Natural killer cell (primary cell): ENCODE data around the gene PRSS58. TPM values are rescaled to one million over a fixed set of nuclear protein-coding genes. Genes with fewer than 3 reads are reported as not detected.

ENCODE experiments used
- ATAC-seq, 3 donors: fragments of 150-1000 bp in 2 of 3; fragments of 200-7000 bp in 1 of 3; cut with Tn5 transposase; 1 replicate in 1 of 3; 2 replicates in 2 of 3; pipeline ENCODE4 v1.10.0; 2021; ENCODE audit warnings: mild to moderate bottlenecking in 2 of 3, moderate library complexity in 2 of 3
- DNase-seq, 2 donors: peaks; one replicate each; pipeline versions ENCODE4 v3.0.0 to v3.0.0-alpha.2; 2013 to 2021; ENCODE audit warnings: mixed read lengths in 1 of 2
- H3K27ac ChIP-seq: one replicate; pipeline ENCODE4 v1.5.1; 2013; ENCODE audit warnings: mild to moderate bottlenecking, low read length
- H3K27me3 ChIP-seq: one replicate; pipeline ENCODE4 v1.6.1; 2013; ENCODE audit warnings: low read length; ENCODE audit not compliant: control insufficient read depth, insufficient read depth
- H3K36me3 ChIP-seq: one replicate; pipeline ENCODE4 v1.6.1; 2013; ENCODE audit warnings: low read length; ENCODE audit not compliant: control insufficient read depth, insufficient read depth
- H3K4me1 ChIP-seq: one replicate; pipeline ENCODE4 v1.6.1; 2013; ENCODE audit warnings: low read length; ENCODE audit not compliant: control insufficient read depth, insufficient read depth
- H3K4me3 ChIP-seq: one replicate; pipeline ENCODE4 v1.5.1; 2013; ENCODE audit warnings: low read length
- H3K9me3 ChIP-seq: one replicate; pipeline ENCODE4 v1.6.1; 2013; ENCODE audit warnings: low read length; ENCODE audit not compliant: control insufficient read depth, insufficient read depth
- H3K27ac Mint-ChIP-seq, 2 donors: one replicate each; pipeline ENCODE4 v1.8.0; 2022; ENCODE audit warnings: mild to moderate bottlenecking in 2 of 2, mixed read lengths in 2 of 2, moderate library complexity in 1 of 2
- H3K27me3 Mint-ChIP-seq, 2 donors: one replicate each; pipeline ENCODE4 v1.8.0; 2022; ENCODE audit warnings: low read depth in 2 of 2, mixed read lengths in 2 of 2
- H3K36me3 Mint-ChIP-seq: one replicate; pipeline ENCODE4 v1.8.0; 2022; ENCODE audit warnings: mixed read lengths
- H3K4me1 Mint-ChIP-seq, 2 donors: one replicate each; pipeline ENCODE4 v1.8.0; 2022; ENCODE audit warnings: mixed read lengths in 2 of 2
- H3K4me3 Mint-ChIP-seq: one replicate; pipeline ENCODE4 v1.8.0; 2022; ENCODE audit warnings: mild to moderate bottlenecking, moderate library complexity, mixed read lengths
- H3K9me3 Mint-ChIP-seq, 2 donors: one replicate each; pipeline ENCODE4 v1.8.0; 2022; ENCODE audit warnings: mixed read lengths in 2 of 2
- WGBS: methylation state at CpG from one replicate; pipeline ENCODE4 v1.1.7; 2013; ENCODE audit warnings: missing lambda C conversion rate; ENCODE audit not compliant: insufficient coverage; 5-methylcytosine and 5-hydroxymethylcytosine counted together
- intact Hi-C: fragments of 100-400 bp; cut with micrococcal nuclease; formaldehyde crosslinking; loops from one replicate; pipeline ENCODE4 v1.14.2; 2022
- total RNA-seq, 4 donors: library from RNA; stranded (reverse); fragments of 120-200 nt in 1 of 4; gene quantifications; one replicate each; pipeline versions ENCODE4 v1.2.3 to v1.2.4, GENCODE V29; 2013 to 2022
- TF ChIP-seq, protein P1 (sequence below): fragments of 200-600 bp; IDR thresholded peaks from one replicate; pipeline ENCODE4 v1.8.0; 2022; ENCODE audit warnings: antibody characterized with exemption

Gene PRSS58
- not detected for total RNA-seq
- total RNA-seq (2013): not detected

- TF ChIP-seq, protein P1, sequence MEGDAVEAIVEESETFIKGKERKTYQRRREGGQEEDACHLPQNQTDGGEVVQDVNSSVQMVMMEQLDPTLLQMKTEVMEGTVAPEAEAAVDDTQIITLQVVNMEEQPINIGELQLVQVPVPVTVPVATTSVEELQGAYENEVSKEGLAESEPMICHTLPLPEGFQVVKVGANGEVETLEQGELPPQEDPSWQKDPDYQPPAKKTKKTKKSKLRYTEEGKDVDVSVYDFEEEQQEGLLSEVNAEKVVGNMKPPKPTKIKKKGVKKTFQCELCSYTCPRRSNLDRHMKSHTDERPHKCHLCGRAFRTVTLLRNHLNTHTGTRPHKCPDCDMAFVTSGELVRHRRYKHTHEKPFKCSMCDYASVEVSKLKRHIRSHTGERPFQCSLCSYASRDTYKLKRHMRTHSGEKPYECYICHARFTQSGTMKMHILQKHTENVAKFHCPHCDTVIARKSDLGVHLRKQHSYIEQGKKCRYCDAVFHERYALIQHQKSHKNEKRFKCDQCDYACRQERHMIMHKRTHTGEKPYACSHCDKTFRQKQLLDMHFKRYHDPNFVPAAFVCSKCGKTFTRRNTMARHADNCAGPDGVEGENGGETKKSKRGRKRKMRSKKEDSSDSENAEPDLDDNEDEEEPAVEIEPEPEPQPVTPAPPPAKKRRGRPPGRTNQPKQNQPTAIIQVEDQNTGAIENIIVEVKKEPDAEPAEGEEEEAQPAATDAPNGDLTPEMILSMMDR: no peak
- H3K27me3 Mint-ChIP-seq: peaks cover 10 to 13% of the 10 kb centered on the region in 2 donors
- intact Hi-C loops: no loop called here
- no peak within 1 kb of the TSS for H3K4me3 ChIP-seq
- H3K4me1 ChIP-seq: no peaks in the 10 kb centered on the region
- no peaks in the 10 kb centered on the region for H3K4me1 Mint-ChIP-seq
- H3K27ac Mint-ChIP-seq: no peak within 1 kb of the TSS
- no peak for ATAC-seq
- no peak for DNase-seq
- H3K9me3 Mint-ChIP-seq: no peaks in the 10 kb centered on the region
- 84% methylated on average over 1 of the region's 1 CpG for WGBS
- no peaks in the 10 kb centered on the region for H3K9me3 ChIP-seq
- no peak within 1 kb of the TSS for H3K4me3 Mint-ChIP-seq
- no peaks in the 10 kb centered on the region for H3K36me3 Mint-ChIP-seq
- H3K27ac ChIP-seq: no peak within 1 kb of the TSS
- no peaks in the 10 kb centered on the region for H3K27me3 ChIP-seq
- H3K36me3 ChIP-seq: no peaks in the 10 kb centered on the region
Measured at GRCh38 chr7:142257958-142258357, at the start of gene PRSS58. Gene PRSS58, minus strand, starts transcription at chr7:142258058. Its CDS starts 351 bp downstream, at chr7:142257707.

DNA sequence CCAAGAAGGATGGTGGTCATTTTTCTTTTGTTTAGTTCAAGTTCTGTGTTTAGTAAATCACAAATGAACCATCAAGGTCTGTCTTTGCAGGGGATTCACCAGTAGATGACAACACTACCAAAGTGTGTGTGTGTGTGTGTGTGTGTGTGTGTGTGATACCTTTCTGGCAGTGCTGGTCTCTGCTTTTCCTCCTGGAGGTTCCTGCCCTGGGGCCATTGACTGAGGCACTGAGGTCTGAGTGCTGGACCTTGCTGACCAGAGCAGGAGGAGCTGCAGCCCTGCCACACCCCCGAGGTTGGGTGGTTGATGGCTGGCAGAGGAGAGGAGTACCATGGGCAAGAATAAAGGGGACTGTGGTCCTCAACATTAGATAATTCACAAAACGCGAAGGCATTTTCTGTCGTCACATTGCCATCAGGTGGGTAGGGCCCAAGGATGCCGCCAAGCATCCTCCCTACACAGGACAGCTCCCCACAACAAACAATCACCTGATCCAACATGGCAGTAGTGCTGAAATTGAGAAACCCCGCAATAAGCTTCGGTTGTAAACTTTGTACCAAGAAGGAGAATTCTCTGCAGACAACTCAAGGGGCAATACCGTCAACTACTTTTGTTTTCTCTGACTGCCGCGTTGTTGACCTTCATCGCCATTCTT is 49.5 kb upstream of the PRSS58 start:
- WGBS: 85% methylated on average over 11 of the region's 11 CpGs
- ATAC-seq (no peak), DNase-seq (peak in 1 of 2 donors; percentile 31)
- no peak overlapping the region for H3K4me3 ChIP-seq
- H3K4me3 Mint-ChIP-seq: no peak overlapping the region
- H3K27ac Mint-ChIP-seq: no peak overlapping the region
- H3K4me1 Mint-ChIP-seq: peaks cover 5 to 7% of the 10 kb centered on the region in 2 donors
- intact Hi-C loops: no loop called here
- no peaks in the 10 kb centered on the region for H3K9me3 Mint-ChIP-seq
- H3K27me3 ChIP-seq: no peaks in the 10 kb centered on the region
- peaks cover 12 to 19% of the 10 kb centered on the region in 2 donors for H3K27me3 Mint-ChIP-seq
- H3K36me3 Mint-ChIP-seq: no peaks in the 10 kb centered on the region
- H3K27ac ChIP-seq: no peak overlapping the region
- H3K36me3 ChIP-seq: no peaks in the 10 kb centered on the region
- no peaks in the 10 kb centered on the region for H3K9me3 ChIP-seq
- TF ChIP-seq, protein P1: no peak
- no peaks in the 10 kb centered on the region for H3K4me1 ChIP-seq

DNA sequence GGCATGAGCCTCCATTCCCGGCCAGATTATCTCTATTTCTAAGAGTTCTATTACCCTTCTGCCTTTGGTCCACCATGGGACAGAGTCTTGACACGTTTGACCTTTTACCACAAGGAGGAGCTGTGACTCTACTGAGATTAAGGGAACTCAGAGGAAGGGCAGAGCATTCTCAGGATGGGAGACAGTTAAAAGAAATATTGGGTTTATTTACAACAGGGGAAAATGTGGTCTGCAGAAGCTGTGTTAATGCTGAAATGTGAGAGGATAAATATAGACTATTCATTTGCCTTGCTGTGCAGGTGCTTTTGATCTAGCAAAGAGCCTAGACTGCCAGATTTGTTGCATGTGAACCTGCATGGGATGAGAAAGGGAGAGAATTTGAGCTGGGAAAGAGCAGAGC is 45.8 kb upstream of the PRSS58 start:
- intact Hi-C loops: loop anchor here (2.0 kb wide), 1 partner anchor 329 kb away; no protein-coding TSS in a partner anchor
- no peaks in the 10 kb centered on the region for H3K9me3 Mint-ChIP-seq
- no peak overlapping the region for H3K27ac Mint-ChIP-seq
- TF ChIP-seq, protein P1: no peak
- Histone ChIP-seq H3K27me3 (no peaks in the 10 kb centered on the region), H3K9me3 (no peaks in the 10 kb centered on the region), H3K4me1 (no peaks in the 10 kb centered on the region), H3K27ac (no peak overlapping the region), H3K36me3 (no peaks in the 10 kb centered on the region), H3K4me3 (no peak overlapping the region)
- H3K4me3 Mint-ChIP-seq: no peak overlapping the region
- H3K27me3 Mint-ChIP-seq: peaks cover under 1 to 15% of the 10 kb centered on the region in 2 donors
- H3K4me1 Mint-ChIP-seq: peaks cover 9 to 15% of the 10 kb centered on the region in 2 donors
- no peaks in the 10 kb centered on the region for H3K36me3 Mint-ChIP-seq
- ATAC-seq (peak in 1 of 3 donors; percentile 49), DNase-seq (peak in 1 of 2 donors; percentile 70)
- WGBS: 0% methylated on average over 2 of the region's 2 CpGs
